Testis (tissue), 3 donors: ENCODE measurements around the gene FBXW7. TPM values are rescaled to one million over a fixed set of nuclear protein-coding genes. Genes with fewer than 3 reads are reported as not detected.
A peak's percentile ranks its signal among the peaks of the same experiment; 100 is the strongest.

Experiments used
- DNase-seq: peaks from one replicate; pipeline ENCODE4 v3.0.0-alpha.2; 2019
- H3K27ac ChIP-seq, 2 donors: fragments of 200-600 bp; sonication (generic); one replicate each; pipeline ENCODE4 v1.5.1; 2019
- H3K27me3 ChIP-seq: fragments of 200-600 bp; sonication (generic); one replicate; pipeline ENCODE4 v1.5.1; 2019
- H3K36me3 ChIP-seq: fragments of 200-600 bp; sonication (generic); one replicate; pipeline ENCODE4 v1.5.1; 2017; ENCODE audit warnings: low read depth; ENCODE audit errors: missing control alignments
- H3K4me1 ChIP-seq: fragments of 200-600 bp; sonication (generic); one replicate; pipeline ENCODE4 v1.5.1; 2019
- H3K4me3 ChIP-seq, 2 donors: fragments of 200-600 bp; sonication (generic); one replicate each; pipeline ENCODE4 v1.5.1; 2017 to 2019
- H3K9me3 ChIP-seq: fragments of 200-600 bp; sonication (generic); one replicate; pipeline ENCODE4 v1.5.1; 2017
- CTCF ChIP-seq, 3 experiments: fragments of 450-650 bp in 2 of 3; fragments of 200-600 bp in 1 of 3; sonication (generic) in 1 of 3; IDR thresholded peaks; one replicate each; pipeline ENCODE4 v1.5.1; 2016 to 2019; ENCODE audit warnings: antibody characterized with exemption in 3 of 3, mild to moderate bottlenecking in 2 of 3, moderate library complexity in 1 of 3
- POLR2A ChIP-seq: fragments of 450-650 bp; IDR thresholded peaks from one replicate; pipeline ENCODE4 v1.6.1; 2017; ENCODE audit warnings: antibody characterized with exemption, mild to moderate bottlenecking, moderate library complexity
- WGBS, 2 donors: methylation state at CpG; one replicate each; pipeline ENCODE4 v1.1.5; 2018; 5-methylcytosine and 5-hydroxymethylcytosine counted together
- intact Hi-C: fragments of 100-400 bp; cut with DNase I; formaldehyde crosslinking; loops from one replicate; pipeline ENCODE4 v1.15.1; 2023; ENCODE audit warnings: low total_unique reads
- polyA plus RNA-seq: library from polyadenylated mRNA; stranded (reverse); fragments of 350-450 nt; fragmentation: Illumina TruSeq; extraction: RNeasy Lipid Tissue Mini Kit (QIAGEN cat#74804); gene quantifications from one replicate; pipeline ENCODE4 v1.2.3, GENCODE V29; 2014; ENCODE audit warnings: low read depth, low replicate concordance; ENCODE audit not compliant: insufficient read depth
- total RNA-seq, 2 donors: library from RNA; depleted of rRNA; stranded (reverse); fragments of >200 nt; gene quantifications; one replicate each; pipeline ENCODE4 v1.2.3, GENCODE V29; 2016

Gene FBXW7
- total and polyA plus RNA-seq, 3 donors from 2014 or later = 44.8 to 68.5 (median 55.4) TPM

- Histone ChIP-seq H3K27me3 (no peaks in the 10 kb centered on the region), H3K4me1 (no peaks in the 10 kb centered on the region), H3K4me3 (no peak overlapping the region), H3K36me3 (no peaks in the 10 kb centered on the region), H3K27ac (no peak overlapping the region), H3K9me3 (no peaks in the 10 kb centered on the region)
- 91 to 93% methylated on average over 9 of the region's 9 CpGs for WGBS, 2 donors
- intact Hi-C loops = no loop called here
- TF ChIP-seq POLR2A = no peak
- TF ChIP-seq CTCF (IDR thresholded peaks at IDR 0.05) = no peak
- no peak for DNase-seq
Observed at GRCh38 chr4:152359208-152360044, 176.5 kb downstream of the FBXW7 start.

GRCh38 chr4:152357206-152357605, 178.7 kb downstream of the FBXW7 start:
- Histone ChIP-seq H3K27ac (no peak overlapping the region), H3K27me3 (no peaks in the 10 kb centered on the region), H3K4me1 (peaks cover 6% of the 10 kb centered on the region), H3K4me3 (no peak overlapping the region), H3K9me3 (no peaks in the 10 kb centered on the region), H3K36me3 (no peaks in the 10 kb centered on the region)
- no peak for DNase-seq
- WGBS, 2 donors = 83 to 96% methylated on average over 6 of the region's 6 CpGs
- TF ChIP-seq POLR2A (no peak), CTCF (IDR thresholded peaks at IDR 0.05) (no peak)
- intact Hi-C loops = no loop called here

- H3K27ac ChIP-seq = no peak overlapping the region
- intact Hi-C loops = no loop called here
- no peaks in the 10 kb centered on the region for H3K9me3 ChIP-seq
- DNase-seq = no peak
- no peaks in the 10 kb centered on the region for H3K36me3 ChIP-seq
- H3K4me1 ChIP-seq = peaks cover 6% of the 10 kb centered on the region
- H3K4me3 ChIP-seq = no peak overlapping the region
- no peaks in the 10 kb centered on the region for H3K27me3 ChIP-seq
- 85 to 100% methylated on average over 1 of the region's 1 CpG for WGBS, 2 donors
- TF ChIP-seq CTCF (IDR thresholded peaks at IDR 0.05) (no peak), POLR2A (no peak)
Observed at GRCh38 chr4:152356428-152357034, 179.4 kb downstream of the FBXW7 start.

GRCh38 chr4:152352622-152353116, 183.2 kb downstream of the FBXW7 start:
- peaks cover 6% of the 10 kb centered on the region for H3K4me1 ChIP-seq
- peak; percentile 63 for DNase-seq
- intact Hi-C loops = no loop called here
- H3K4me3 ChIP-seq = peak overlapping the region; percentile 33 to 42
- peak overlapping the region in 1 of 2 donors; percentile 71 for H3K27ac ChIP-seq
- H3K36me3 ChIP-seq = no peaks in the 10 kb centered on the region
- H3K9me3 ChIP-seq = no peaks in the 10 kb centered on the region
- WGBS, 2 donors = 16 to 18% methylated on average over 11 of the region's 11 CpGs
- TF ChIP-seq CTCF (IDR thresholded peaks at IDR 0.05) (no peak), POLR2A (no peak)
- no peaks in the 10 kb centered on the region for H3K27me3 ChIP-seq
